Measurements from ENCODE around the gene ARHGDIA. TPM values are rescaled to one million over a fixed set of nuclear protein-coding genes. Genes with fewer than 3 reads are reported as not detected.

Gene ARHGDIA
- total RNA-seq, 1 experiment from 2014 or later: 247 TPM

DNA sequence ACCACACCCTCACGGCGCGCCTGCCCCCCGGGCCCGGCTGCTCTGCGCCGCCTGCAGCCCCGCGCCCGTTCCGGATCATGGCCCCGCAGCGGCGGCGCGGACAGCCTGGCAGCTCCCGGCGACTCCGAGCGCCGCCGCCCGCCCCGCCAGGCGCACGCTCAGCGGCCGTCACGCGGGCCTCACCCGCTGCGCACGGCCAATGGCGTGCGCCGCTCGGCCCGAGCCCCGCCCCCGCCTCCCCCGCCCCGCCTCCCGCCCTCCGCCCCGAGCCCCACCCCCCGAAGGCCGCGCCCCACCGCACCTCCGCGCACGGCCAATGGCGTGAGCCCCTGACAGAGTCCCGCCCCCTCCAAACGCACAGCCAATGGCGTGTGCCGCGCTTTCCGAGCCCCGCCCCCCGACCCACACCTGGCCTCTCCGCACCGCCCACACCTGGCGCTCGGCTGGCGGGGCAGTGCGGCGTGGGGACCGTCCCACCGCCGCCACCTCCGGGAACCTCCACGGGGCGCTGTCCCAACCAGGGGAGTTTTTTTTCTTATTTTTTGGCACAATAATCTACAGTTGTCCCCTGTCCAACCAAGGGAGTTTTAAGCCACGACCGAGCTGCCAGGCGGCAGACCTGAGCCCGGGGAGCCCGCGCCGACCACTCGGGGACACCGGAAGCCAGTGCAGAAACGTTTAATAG lies 40.3 kb upstream of the ARHGDIA start, which contains the start of gene PCYT2:
Gene PCYT2 (minus strand): TSS at position 123 of the 685 bp plus-strand sequence. CDS start 44 bp downstream, at position 79.
- ChIA-PET POLR2A (interaction anchor here (1.0 kb wide), 2 partner anchors 42 to 67 kb away, joined by 3 read pairs; no protein-coding TSS in a partner anchor), CTCF (interaction anchor here (1.6 to 3.4 kb wide), 4 partner anchors 12 to 119 kb away, joined by 5 to 15 read pairs (median 8); no protein-coding TSS in a partner anchor)
- peak within 1 kb of the TSS; percentile 80 for H3K4me3 Mint-ChIP-seq
- TF ChIP-seq, protein P1, sequence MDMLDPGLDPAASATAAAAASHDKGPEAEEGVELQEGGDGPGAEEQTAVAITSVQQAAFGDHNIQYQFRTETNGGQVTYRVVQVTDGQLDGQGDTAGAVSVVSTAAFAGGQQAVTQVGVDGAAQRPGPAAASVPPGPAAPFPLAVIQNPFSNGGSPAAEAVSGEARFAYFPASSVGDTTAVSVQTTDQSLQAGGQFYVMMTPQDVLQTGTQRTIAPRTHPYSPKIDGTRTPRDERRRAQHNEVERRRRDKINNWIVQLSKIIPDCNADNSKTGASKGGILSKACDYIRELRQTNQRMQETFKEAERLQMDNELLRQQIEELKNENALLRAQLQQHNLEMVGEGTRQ (CRISPR knock-in tag; IDR thresholded peaks at IDR 0.05): peak; percentile 74
- 0 out of 2 replicates have a peak, but pooled peaks have one; percentile 45 for TF ChIP-seq NFYB (CRISPR knock-in tag; conservative IDR thresholded peaks at IDR 0.05; ENCODE audit: low read depth)
- no peak for TF ChIP-seq EMX1 (CRISPR knock-in tag; IDR thresholded peaks at IDR 0.05)
- TF ChIP-seq, protein P2, sequence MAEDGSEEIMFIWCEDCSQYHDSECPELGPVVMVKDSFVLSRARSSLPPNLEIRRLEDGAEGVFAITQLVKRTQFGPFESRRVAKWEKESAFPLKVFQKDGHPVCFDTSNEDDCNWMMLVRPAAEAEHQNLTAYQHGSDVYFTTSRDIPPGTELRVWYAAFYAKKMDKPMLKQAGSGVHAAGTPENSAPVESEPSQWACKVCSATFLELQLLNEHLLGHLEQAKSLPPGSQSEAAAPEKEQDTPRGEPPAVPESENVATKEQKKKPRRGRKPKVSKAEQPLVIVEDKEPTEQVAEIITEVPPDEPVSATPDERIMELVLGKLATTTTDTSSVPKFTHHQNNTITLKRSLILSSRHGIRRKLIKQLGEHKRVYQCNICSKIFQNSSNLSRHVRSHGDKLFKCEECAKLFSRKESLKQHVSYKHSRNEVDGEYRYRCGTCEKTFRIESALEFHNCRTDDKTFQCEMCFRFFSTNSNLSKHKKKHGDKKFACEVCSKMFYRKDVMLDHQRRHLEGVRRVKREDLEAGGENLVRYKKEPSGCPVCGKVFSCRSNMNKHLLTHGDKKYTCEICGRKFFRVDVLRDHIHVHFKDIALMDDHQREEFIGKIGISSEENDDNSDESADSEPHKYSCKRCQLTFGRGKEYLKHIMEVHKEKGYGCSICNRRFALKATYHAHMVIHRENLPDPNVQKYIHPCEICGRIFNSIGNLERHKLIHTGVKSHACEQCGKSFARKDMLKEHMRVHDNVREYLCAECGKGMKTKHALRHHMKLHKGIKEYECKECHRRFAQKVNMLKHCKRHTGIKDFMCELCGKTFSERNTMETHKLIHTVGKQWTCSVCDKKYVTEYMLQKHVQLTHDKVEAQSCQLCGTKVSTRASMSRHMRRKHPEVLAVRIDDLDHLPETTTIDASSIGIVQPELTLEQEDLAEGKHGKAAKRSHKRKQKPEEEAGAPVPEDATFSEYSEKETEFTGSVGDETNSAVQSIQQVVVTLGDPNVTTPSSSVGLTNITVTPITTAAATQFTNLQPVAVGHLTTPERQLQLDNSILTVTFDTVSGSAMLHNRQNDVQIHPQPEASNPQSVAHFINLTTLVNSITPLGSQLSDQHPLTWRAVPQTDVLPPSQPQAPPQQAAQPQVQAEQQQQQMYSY (CRISPR knock-in tag; IDR thresholded peaks at IDR 0.05): no peak
- TF ChIP-seq NFATC4 (CRISPR knock-in tag; IDR thresholded peaks at IDR 0.05): no peak
- no peak for TF ChIP-seq KAT7 (CRISPR knock-in tag; IDR thresholded peaks at IDR 0.05; ENCODE audit: borderline replicate concordance)
- TF ChIP-seq, protein P3, sequence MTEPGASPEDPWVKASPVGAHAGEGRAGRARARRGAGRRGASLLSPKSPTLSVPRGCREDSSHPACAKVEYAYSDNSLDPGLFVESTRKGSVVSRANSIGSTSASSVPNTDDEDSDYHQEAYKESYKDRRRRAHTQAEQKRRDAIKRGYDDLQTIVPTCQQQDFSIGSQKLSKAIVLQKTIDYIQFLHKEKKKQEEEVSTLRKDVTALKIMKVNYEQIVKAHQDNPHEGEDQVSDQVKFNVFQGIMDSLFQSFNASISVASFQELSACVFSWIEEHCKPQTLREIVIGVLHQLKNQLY (CRISPR knock-in tag; IDR thresholded peaks at IDR 0.05): no peak
- no peak for TF ChIP-seq MYBL2 (CRISPR knock-in tag; IDR thresholded peaks at IDR 0.05)
- no peak for TF ChIP-seq IRF2 (CRISPR knock-in tag; IDR thresholded peaks at IDR 0.05; ENCODE audit: borderline replicate concordance, low read depth)
- TF ChIP-seq, protein P4, sequence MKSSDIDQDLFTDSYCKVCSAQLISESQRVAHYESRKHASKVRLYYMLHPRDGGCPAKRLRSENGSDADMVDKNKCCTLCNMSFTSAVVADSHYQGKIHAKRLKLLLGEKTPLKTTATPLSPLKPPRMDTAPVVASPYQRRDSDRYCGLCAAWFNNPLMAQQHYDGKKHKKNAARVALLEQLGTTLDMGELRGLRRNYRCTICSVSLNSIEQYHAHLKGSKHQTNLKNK (CRISPR knock-in tag; IDR thresholded peaks at IDR 0.05): no peak
- TF ChIP-seq SP1 (CRISPR knock-in tag; conservative IDR thresholded peaks at IDR 0.05): peak; percentile 70
- no peak for TF ChIP-seq ZNF671 (CRISPR knock-in tag; IDR thresholded peaks at IDR 0.05)
- TF ChIP-seq ZNF219 (CRISPR knock-in tag; IDR thresholded peaks at IDR 0.05; ENCODE audit: borderline replicate concordance): no peak; the same call in 1 of the 2 replicates
- no peak for TF ChIP-seq GABPB1 (CRISPR knock-in tag; IDR thresholded peaks at IDR 0.05)
- no peak within 1 kb of the TSS; the same call in 1 of the 2 replicates for H3K27ac Mint-ChIP-seq
- H3K27me3 Mint-ChIP-seq (ENCODE audit: low read depth): no peaks in the 10 kb centered on the region
- H3K36me3 Mint-ChIP-seq: peaks cover 17% of the 10 kb centered on the region
- DNase-seq (ENCODE audit: low spot score) (peak; percentile 96), ATAC-seq (peak; percentile 95)
- no peaks in the 10 kb centered on the region for H3K9me3 Mint-ChIP-seq
- peaks cover 3% of the 10 kb centered on the region; the same call in 1 of the 2 replicates for H3K4me1 Mint-ChIP-seq

DNA sequence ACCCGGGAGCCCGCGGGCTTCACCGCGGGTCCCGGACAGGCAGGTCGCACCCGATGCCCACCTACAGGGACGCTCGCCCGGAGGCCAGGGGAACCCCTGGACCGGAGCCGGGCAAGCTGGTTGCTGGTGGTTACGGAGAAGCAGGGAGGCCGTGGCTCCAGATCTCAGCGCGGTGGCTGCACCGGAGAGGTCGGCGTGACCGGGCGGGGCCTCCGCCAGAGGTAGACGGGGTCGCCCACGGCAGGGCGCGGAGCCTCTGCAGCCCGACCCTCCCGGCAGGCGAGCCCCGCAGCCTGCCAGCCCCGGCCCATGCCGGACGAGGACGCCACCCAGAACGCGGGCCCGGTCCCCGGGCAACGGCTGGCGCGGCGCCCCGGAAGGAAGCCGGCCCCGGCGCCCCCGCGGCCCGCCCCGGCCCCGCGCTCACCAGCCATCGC lies 39.7 kb upstream of the ARHGDIA start:
- Mint-ChIP-seq H3K9me3 (no peaks in the 10 kb centered on the region), H3K4me3 (peak overlapping the region; percentile 80), H3K27ac (no peak overlapping the region), H3K4me1 (peaks cover 3% of the 10 kb centered on the region; the same call in 1 of the 2 replicates), H3K36me3 (peaks cover 16% of the 10 kb centered on the region), H3K27me3 (ENCODE audit: low read depth) (no peaks in the 10 kb centered on the region)
- 0 out of 2 replicates have a peak, but pooled peaks have one; percentile 1 for ATAC-seq
- POLR2A ChIA-PET: interaction anchor here (1.0 kb wide), 1 partner anchor 68 kb away, joined by 3 read pairs; no protein-coding TSS in a partner anchor
- DNase-seq (ENCODE audit: low spot score): no peak
- TF ChIP-seq KAT7 (CRISPR knock-in tag; IDR thresholded peaks at IDR 0.05; ENCODE audit: borderline replicate concordance): no peak
- TF ChIP-seq, protein P5, sequence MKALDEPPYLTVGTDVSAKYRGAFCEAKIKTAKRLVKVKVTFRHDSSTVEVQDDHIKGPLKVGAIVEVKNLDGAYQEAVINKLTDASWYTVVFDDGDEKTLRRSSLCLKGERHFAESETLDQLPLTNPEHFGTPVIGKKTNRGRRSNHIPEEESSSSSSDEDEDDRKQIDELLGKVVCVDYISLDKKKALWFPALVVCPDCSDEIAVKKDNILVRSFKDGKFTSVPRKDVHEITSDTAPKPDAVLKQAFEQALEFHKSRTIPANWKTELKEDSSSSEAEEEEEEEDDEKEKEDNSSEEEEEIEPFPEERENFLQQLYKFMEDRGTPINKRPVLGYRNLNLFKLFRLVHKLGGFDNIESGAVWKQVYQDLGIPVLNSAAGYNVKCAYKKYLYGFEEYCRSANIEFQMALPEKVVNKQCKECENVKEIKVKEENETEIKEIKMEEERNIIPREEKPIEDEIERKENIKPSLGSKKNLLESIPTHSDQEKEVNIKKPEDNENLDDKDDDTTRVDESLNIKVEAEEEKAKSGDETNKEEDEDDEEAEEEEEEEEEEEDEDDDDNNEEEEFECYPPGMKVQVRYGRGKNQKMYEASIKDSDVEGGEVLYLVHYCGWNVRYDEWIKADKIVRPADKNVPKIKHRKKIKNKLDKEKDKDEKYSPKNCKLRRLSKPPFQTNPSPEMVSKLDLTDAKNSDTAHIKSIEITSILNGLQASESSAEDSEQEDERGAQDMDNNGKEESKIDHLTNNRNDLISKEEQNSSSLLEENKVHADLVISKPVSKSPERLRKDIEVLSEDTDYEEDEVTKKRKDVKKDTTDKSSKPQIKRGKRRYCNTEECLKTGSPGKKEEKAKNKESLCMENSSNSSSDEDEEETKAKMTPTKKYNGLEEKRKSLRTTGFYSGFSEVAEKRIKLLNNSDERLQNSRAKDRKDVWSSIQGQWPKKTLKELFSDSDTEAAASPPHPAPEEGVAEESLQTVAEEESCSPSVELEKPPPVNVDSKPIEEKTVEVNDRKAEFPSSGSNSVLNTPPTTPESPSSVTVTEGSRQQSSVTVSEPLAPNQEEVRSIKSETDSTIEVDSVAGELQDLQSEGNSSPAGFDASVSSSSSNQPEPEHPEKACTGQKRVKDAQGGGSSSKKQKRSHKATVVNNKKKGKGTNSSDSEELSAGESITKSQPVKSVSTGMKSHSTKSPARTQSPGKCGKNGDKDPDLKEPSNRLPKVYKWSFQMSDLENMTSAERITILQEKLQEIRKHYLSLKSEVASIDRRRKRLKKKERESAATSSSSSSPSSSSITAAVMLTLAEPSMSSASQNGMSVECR (CRISPR knock-in tag; IDR thresholded peaks at IDR 0.05; ENCODE audit: borderline replicate concordance): peak; percentile 45; the same call in 1 of the 2 replicates
- CTCF ChIA-PET: interaction anchor here (1.6 to 3.4 kb wide), 4 partner anchors 13 to 120 kb away, joined by 5 to 15 read pairs (median 8); no protein-coding TSS in a partner anchor
